GM12878 (cell line): ENCODE measurements around the gene SHC2. TPM values are rescaled to one million over a fixed set of nuclear protein-coding genes. Genes with fewer than 3 reads are reported as not detected.
"Not testable (repeated sequence)": the region's sequence is repeated elsewhere in the genome, so short reads cannot be mapped to it uniquely, and the experiment has no call there.

ENCODE experiments used
- ATAC-seq: fragments of 200-7000 bp; cut with Tn5 transposase; 3 replicates; pipeline ENCODE4 v1.9.1; 2020; ENCODE audit warnings: mild to moderate bottlenecking, moderate library complexity
- BruUV-seq: library from RNA; stranded (reverse); fragments of 400-500 nt; replicated peaks from 2 replicates; lab custom pipeline; 2021; lab: Mats Ljungman, UMichigan
- CTCF ChIA-PET: fragments of 300-600 bp; sonication (Branson Sonifier 250); formaldehyde crosslinking; extraction: SDS; loops from one replicate; lab custom pipeline; 2021; ENCODE audit warnings: inconsistent platforms; lab: Yijun Ruan, JAX
- POLR2A ChIA-PET: fragments of 350-600 bp; formaldehyde crosslinking; extraction: SDS; loops from one replicate; lab custom pipeline; 2021; ENCODE audit warnings: inconsistent platforms; lab: Charles Lee
- RAD21 ChIA-PET: fragments of 300-600 bp; sonication (Branson Sonifier 250); formaldehyde crosslinking; loops from one replicate; lab custom pipeline; 2023; ENCODE audit warnings: antibody characterized with exemption; ENCODE audit not compliant: unreplicated experiment; lab: Charles Lee
- SMC1A ChIA-PET: fragments of 300-600 bp; sonication (Branson Sonifier 250); formaldehyde crosslinking; loops from one replicate; lab custom pipeline; 2023; ENCODE audit not compliant: unreplicated experiment, uncharacterized antibody; lab: Charles Lee
- DNase-seq: peaks from one replicate; pipeline ENCODE4 v3.0.0-alpha.2; 2011; ENCODE audit warnings: low read depth, low spot score
- FAIRE-seq: peaks from 3 replicates; lab custom pipeline; 2011; peaks lifted over from hg19 to GRCh38; lab: Jason Lieb, UNC
- H2AFZ ChIP-seq: 2 replicates; pipeline ENCODE4 v1.6.0; 2011; ENCODE audit warnings: low read depth, low read length, control low read depth; ENCODE audit not compliant: control insufficient read depth
- H3K27ac ChIP-seq: 2 replicates; pipeline ENCODE4 v1.5.1; 2011; ENCODE audit warnings: control low read depth; ENCODE audit not compliant: control insufficient read depth, insufficient read depth
- H3K27me3 ChIP-seq, 2 experiments: replicated peaks in 1 of 2; 2 replicates each; pipeline versions ENCODE4 v1.6.0 to v1.6.1; 2011; ENCODE audit warnings: low read length in 1 of 2; ENCODE audit not compliant: control insufficient read depth in 2 of 2, insufficient read depth in 2 of 2
- H3K36me3 ChIP-seq, 2 experiments: 2 replicates each; pipeline ENCODE4 v1.5.1; 2011; ENCODE audit warnings: low read length in 1 of 2; ENCODE audit not compliant: control insufficient read depth in 2 of 2, insufficient read depth in 2 of 2
- H3K4me1 ChIP-seq: 2 replicates; pipeline ENCODE4 v1.6.1; 2011; ENCODE audit warnings: mild to moderate bottlenecking, low read length, moderate library complexity, mixed read lengths; ENCODE audit not compliant: control insufficient read depth, insufficient read depth
- H3K4me2 ChIP-seq: 2 replicates; pipeline ENCODE4 v1.6.0; 2011; ENCODE audit warnings: control low read depth; ENCODE audit not compliant: control insufficient read depth, insufficient read depth
- H3K4me3 ChIP-seq: fragments of 200-600 bp; sonication (generic); 2 replicates; pipeline ENCODE4 v1.5.1; 2016
- H3K79me2 ChIP-seq: 2 replicates; pipeline ENCODE4 v1.6.0; 2011; ENCODE audit warnings: low read length; ENCODE audit not compliant: control insufficient read depth, insufficient read depth
- H3K9ac ChIP-seq: 2 replicates; pipeline ENCODE4 v1.8.0; 2011; ENCODE audit warnings: low read length, control low read depth, mixed read lengths; ENCODE audit not compliant: control insufficient read depth, insufficient read depth
- H3K9me3 ChIP-seq: replicated peaks from 3 replicates; pipeline ENCODE4 v1.5.1; 2011; ENCODE audit warnings: mild to moderate bottlenecking, low read length; ENCODE audit not compliant: control insufficient read depth, insufficient read depth
- H4K20me1 ChIP-seq: 2 replicates; pipeline ENCODE4 v1.6.0; 2011; ENCODE audit not compliant: control insufficient read depth, insufficient read depth
- HDAC6 ChIP-seq: fragments of 200-600 bp; sonication (generic); IDR thresholded peaks from one replicate; pipeline ENCODE4 v1.8.0; 2017; ENCODE audit warnings: antibody characterized with exemption; ENCODE audit not compliant: unreplicated experiment
- PAX8 ChIP-seq: fragments of 450-650 bp; IDR thresholded peaks from 2 replicates; pipeline ENCODE4 v1.6.1; 2017; ENCODE audit warnings: mild to moderate bottlenecking, moderate library complexity
- PRDM15 ChIP-seq: fragments of 450-650 bp; formaldehyde crosslinking; IDR thresholded peaks from 2 replicates; pipeline ENCODE4 v1.4.0; 2020; ENCODE audit warnings: mild to moderate bottlenecking, moderate library complexity
- RELB ChIP-seq: fragments of 450-650 bp; IDR thresholded peaks from 2 replicates; pipeline ENCODE4 v1.6.1; 2017; ENCODE audit warnings: low read depth, mild to moderate bottlenecking, moderate library complexity
- ZNF274 ChIP-seq: IDR thresholded peaks from one replicate; pipeline ENCODE4 v1.8.0; 2011; ENCODE audit not compliant: insufficient read length, insufficient read depth
- WGBS: methylation state at CpG from one replicate; pipeline ENCODE4 v1.1.6; 2016; ENCODE audit warnings: low lambda C conversion rate; ENCODE audit not compliant: insufficient replicate concordance, insufficient coverage; ENCODE audit errors: missing lambda C conversion rate; 5-methylcytosine and 5-hydroxymethylcytosine counted together
- in situ Hi-C: fragments of 300-500 bp; cut with MboI; formaldehyde crosslinking; loops from 9 replicates; pipeline ENCODE4 v1.14.3; 2018; ENCODE audit warnings: mixed read lengths
- intact Hi-C: fragments of 100-400 bp; cut with micrococcal nuclease; formaldehyde crosslinking; loops from one replicate; pipeline ENCODE4 v1.14.2; 2022; ENCODE audit not compliant: unreplicated experiment
- polyA plus RNA-seq, 11 experiments: library from polyadenylated mRNA; depleted of rRNA in 4 of 11; unstranded in 6 of 11; stranded (reverse) in 5 of 11; fragments of >200 nt; fragmentation: Nextera tagmentation in 4 of 11; fragmentation: Illumina TruSeq in 1 of 11; extraction: Ambion mirVana in 4 of 11; extraction: Trizol in 1 of 11; gene quantifications; 1 replicate in 1 of 11; 2 replicates in 10 of 11; pipeline versions ENCODE4 v1.2.1 to v1.2.3, GENCODE V29; 2011 to 2016; ENCODE audit warnings: inconsistent platforms in 2 of 11, missing spikeins in 2 of 11, low read depth in 1 of 11
- total RNA-seq, 4 experiments: library from RNA; depleted of rRNA in 3 of 4; stranded (reverse); fragments of >200 nt in 3 of 4; fragmentation: Illumina TruSeq in 1 of 4; extraction: Trizol in 1 of 4; gene quantifications; 2 replicates each; pipeline versions ENCODE4 v1.2.1 to v1.2.3, GENCODE V29; 2013 to 2021

Gene SHC2
- total and polyA plus RNA-seq, 10 of the 15 experiments (the other 5 are each of a cell fraction or from before 2014, with no cell fraction given) = 0.08 TPM; not detected in 9

DNA sequence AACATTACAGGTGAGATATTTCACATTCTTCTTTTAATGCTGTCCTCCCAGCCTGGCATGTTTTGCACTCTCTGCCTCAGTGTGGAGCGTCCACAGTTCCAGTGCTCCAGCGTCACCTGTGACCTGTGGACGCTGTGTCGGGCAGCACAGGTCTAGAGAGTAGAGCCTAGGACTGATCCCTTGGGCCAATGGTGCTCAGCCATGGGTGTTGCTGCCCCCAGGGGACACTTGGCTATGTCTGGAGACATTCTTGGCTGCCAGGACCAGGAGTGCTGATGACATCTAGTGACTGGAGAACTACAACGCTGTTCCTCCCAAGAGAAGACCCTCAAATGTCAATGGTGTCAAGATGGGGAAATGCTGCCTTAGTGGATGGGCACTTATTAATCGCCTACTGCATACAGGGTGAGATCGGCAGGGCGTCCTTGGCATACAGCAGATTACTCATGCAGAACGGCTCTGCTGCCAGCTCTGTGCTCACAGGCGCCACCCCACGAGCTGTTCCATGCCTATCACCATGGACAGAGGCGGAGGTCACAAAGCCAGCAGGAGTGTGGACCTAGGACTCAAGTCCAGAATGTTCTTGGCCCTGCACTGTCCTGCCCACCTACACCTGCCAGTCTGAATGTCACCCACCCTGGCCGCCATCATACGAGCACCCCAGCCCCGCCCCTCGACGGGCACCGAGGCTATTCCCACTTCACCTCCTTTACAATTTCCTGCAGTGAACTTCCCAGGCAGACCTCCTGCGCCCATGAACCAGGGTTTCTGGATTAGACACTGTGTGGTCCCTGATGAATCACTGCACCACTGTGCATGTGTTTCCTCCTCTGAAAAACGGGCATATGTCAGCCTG, 21.6 kb upstream of the SHC2 start (continued):
- no peak for TF ChIP-seq PRDM15
- no peak for TF ChIP-seq HDAC6
- no peak for TF ChIP-seq RELB
- no peak for TF ChIP-seq PAX8
- TF ChIP-seq ZNF274 = no peak
- TF ChIP-seq, all 136 proteins: peak for 0

GRCh38 chr19:481100-481499, 20.3 kb upstream of the SHC2 start:
- H3K4me1 ChIP-seq, intact Hi-C loops, H3K9ac ChIP-seq, CTCF ChIA-PET, H3K4me2 ChIP-seq, DNase-seq, H4K20me1 ChIP-seq, H3K4me3 ChIP-seq, H3K27ac ChIP-seq, H3K79me2 ChIP-seq, in situ Hi-C loops, ATAC-seq, RAD21 ChIA-PET, H3K9me3 ChIP-seq, SMC1A ChIA-PET, H3K36me3 ChIP-seq, BruUV-seq, H2AFZ ChIP-seq, POLR2A ChIA-PET, FAIRE-seq, H3K27me3 ChIP-seq: not testable (repeated sequence)
- WGBS = 52% methylated on average over 3 of the region's 3 CpGs
